ENCODE measurements around the gene CTIF.
"Not testable (repeated sequence)": the region's sequence is repeated elsewhere in the genome, so short reads cannot be mapped to it uniquely, and the experiment has no call there.

CTIF gene

DNA sequence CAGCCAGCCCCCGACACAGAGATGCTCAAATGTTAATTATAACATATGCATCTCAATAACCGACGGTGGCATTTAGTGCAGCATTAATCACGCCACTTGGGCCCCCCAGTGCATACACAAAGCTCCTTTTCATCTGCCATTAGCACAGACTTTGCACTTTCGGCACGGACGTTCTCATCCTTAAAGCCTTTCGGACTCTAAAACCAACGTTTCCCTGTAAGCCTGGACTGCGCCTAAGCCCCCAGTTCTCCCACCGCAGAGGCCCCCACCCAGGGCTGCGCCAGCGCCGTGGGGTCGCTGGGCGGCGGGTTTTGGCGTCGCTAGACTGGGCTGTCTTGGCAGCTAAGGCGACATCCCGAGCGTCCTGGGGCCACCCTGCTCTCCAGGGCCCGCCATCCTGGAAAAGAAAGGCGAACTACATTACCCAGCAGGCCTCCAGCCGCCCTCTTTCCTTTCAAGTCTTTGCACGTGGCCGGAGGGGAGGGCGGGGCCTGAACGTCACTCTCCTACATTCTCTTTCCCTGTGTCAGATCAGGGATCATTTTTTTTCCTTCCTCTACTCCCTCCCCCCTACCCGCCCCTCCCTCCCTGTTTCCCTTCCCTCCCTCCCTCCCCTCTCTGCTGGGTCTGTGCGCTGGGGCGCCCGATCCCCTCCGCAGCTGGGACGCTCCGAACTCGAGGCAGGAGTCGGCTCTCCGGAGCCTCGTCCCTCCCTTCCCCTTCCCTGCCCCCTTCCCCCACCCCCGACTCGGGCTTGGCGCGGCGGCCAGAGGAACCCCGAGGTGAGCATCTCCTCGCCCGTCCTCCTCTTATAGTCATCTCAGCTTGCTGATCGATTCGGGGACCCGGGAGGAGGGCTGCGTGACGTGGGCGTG lies at the start of gene CTIF:
Gene CTIF (plus strand): TSS at position 501 of the 875 bp plus-strand sequence. CDS start 80,535 bp downstream, outside the sequence.
- peak; percentile 98 for DNase-seq

DNA sequence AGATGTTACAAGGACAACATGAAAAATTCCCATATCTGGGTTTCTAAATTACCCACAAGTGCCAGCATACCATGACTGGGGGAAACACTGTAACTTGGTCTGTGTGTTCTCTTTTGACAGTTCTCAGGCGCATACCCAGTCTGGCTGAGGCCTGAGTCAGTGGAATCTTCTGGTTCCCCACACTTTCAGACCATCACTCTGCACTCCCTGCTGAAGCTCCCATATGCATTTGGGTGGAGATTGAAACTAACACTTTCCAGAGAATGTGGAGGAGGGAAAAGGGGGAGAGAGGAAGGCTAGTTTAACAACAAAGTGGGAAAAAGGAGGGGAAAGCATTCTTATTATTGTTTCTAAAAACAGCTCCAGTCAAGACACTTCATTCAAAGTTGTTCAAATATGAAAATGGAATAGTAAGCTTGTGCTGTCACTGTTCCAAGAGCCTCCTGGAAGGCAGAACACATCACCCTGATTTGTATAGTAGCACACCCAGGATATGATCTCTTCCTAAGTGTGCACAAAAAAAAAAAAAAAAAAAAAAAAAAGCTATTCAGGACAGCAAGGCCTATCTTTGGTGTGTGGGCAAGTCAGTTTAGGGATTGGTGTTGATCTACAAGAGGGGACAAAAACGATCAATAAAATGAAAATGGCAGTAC lies 48.1 kb upstream of the CTIF start:
- DNase-seq = no peak

DNA sequence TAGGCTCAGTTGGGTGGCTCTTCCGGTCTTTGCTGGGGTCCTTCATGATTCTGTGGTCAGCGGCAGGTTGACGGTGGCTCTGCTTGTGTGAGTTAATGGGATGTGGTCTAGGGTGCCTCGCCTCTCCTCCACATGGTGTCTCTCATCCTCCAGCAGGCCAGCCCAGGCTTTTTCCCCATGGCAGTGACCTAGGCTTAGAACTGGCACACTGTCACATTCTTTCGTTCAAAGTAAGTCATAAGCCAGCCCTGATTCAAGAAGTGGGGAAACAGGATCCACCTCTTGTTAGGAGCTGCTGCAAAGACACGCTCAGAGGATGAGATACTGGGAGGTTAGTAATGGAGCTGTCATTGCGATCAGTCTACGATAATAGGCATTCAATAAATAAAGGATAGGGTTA lies 46.0 kb upstream of the CTIF start:
- no peak for DNase-seq

DNA sequence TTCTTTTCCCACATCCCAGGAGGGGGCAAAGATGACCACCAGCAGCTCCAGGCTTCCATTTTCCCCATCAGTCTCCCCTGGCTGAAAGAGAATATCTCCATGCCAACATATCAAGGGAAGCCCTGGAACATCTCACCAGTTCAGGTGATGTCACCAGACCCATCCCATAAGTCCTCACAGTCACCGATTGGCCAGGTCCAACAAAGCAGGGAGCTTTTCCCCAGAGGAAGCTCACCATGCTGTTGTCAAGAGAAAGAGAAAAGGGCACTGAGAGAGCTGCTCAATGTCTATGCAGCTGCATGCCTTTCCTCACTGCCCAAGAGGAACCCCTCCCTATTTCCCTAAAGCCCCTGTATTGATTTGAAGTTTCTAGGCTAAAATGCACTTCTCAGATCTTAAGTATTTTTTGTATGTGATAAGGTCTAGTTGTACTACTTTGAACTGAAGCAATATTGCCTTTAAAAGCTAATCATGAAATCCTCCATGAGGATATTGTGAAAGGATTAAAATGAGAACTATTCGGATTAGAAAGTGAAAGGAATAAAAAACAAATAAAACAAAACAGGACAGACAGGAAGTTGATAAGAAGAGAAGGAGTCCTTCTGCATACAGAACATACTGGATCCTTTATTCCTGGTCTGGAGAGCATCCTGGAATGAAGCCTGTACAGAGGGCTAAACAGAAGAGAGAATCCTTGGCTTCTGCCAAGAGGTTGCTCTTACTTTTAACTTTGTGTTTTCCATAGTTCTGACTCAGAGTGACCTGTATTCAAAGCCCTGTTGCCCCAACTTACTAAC lies 45.2 kb upstream of the CTIF start:
- DNase-seq = no peak

DNA sequence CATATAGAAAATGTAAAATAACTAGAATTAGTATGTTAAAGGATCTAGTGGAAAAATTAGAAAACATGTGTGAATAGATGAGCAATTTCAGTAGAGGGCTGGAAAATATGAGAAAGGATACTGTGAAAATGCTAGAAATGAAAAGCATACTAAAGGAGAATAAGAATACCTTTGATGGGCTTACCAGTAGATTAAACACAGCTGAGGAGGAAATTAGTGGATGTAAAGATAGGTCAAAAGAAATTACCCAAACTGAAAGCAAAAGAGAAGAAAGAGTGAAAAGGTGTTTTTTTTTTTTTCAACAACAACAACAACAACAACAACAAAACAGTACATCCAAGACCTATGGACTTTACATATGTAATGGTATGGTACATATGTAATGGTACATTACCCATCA lies 41.0 kb upstream of the CTIF start:
- no peak for DNase-seq

DNA sequence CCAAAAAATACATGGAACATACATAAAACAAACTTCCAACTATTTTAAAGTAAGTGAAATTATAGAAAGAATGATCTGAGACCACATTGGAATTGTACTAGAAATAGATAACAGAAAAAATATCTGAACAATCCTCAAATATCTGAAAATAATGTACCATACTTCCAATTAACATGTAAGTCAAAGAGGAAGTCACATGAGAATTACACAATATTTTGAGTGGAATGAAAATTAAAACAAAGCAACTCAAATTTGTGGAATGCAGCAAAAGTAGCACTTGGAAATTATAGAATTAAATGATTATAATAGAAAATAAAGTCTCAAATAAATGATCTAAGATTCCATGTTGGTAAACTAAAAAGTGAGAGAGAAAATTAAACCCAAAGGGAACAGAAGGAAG lies 38.3 kb upstream of the CTIF start:
- no peak for DNase-seq

DNA sequence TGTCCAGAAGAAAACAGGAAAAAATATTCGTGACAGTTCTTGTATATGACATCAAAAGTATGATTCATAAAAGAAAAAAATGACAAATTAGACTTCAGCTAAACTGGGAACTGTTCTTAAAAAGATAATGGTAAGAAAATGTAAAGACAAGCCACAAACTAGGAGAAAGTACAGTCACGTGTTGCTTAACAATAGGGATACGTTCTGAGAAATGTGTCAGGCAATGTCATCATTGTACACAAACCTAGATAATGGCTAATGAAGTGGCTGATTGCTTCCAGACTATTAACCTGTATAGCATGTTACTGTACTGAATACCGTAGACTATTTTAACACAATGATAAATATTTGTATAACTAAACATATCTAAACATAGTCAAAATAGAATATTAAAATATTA lies 35.9 kb upstream of the CTIF start:
- no peak for DNase-seq

DNA sequence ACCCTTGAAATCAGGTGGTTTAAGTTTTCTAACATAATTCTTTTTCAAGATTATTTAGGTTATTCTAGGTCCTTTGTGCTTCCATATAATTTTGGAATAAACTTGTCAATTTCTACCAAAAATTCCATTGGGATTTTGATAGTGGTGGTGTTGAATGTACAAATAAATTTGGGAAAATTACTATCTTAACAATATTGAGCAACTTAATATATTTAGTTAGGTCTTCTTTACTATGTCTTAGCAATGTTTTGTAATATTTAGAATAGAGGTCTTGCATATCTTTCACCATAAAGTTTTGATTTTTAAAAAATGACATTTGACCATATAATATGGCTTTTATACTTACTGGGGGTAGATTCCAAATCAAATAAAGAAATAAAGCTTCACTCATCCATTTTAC lies 34.0 kb upstream of the CTIF start:
- no peak for DNase-seq

DNA sequence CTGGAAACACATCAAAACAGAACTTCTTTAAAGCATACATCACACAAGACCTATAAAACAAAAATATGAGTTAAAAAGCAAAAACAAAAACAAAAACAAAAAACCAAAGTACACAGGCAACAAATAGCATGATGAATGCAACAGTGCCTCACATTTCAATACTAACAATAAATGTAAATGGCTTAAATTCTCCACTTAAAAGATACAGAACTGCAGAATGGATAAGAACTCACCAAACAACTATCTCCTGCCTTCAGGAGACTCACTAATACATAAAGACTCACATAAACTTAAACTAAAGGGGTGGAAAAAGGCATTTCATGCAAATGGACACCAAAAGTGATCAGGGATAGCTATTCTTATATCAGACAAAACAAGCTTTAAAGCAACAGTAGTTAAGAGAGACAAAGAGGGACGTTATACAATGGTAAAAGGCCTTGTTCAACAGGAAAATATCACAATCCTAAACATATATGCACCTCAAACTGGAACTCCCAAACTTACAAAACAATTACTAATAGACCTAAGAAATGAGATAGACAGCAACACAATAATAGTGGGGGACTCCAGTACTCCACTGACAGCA lies 31.8 kb upstream of the CTIF start:
- not testable (repeated sequence) for DNase-seq

DNA sequence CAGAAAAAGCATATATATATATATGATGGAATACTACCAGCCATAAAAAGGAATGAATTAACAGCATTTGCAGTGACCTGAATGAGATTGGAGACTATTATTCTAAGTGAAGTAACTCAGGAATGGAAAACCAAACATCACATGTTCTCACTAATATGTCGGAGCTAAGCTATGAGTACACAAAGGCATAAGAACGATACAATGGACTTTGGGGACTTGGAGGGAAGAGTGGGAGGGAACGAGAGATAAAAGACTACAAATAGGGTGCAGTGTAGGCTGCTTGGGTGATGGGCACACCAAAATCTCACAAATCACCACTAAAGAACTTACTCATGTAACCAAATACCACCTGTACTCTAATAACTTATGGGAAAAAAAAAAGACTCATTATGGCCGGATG lies 26.3 kb upstream of the CTIF start:
- not testable (repeated sequence) for DNase-seq

DNA sequence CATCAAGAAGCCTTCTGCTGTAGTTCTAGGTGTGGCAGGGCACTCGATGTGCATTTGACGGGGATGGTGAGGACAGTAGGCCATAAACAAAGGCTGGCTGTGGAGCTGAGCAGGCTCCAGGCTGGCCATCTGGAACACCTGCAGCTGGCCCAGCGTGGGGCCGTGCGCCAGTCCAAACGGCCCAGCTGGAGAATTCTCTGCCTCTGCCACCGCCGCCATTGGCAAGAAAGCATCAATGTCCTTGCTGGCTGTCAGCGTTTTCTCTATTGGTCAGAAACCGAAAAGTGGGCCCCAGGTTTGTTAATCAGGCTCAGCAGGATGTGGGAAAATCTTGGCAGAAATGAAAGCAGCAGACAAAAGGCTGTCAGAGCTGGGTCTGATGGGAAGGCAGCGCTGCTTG lies 24.0 kb upstream of the CTIF start:
- DNase-seq = peak; percentile 7

DNA sequence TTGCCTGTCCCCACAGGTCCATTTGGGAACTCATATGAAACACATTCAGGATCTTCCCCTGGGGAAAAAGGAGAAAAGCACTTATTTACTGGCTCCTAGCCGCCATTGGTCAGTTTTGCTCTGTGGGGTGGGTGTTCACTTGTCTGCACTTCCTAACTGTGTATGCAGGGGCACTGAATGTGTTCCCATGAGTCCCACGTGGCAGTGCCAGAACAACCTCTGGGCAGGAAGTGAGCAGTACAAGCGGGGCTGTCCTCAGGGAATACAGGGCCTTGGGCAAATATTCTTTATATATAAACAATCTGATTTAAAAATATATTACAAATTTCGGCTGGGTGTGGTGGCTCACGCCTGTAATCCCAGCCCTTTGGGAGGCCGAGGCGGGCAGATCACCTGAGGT lies 21.8 kb upstream of the CTIF start:
- no peak for DNase-seq

DNA sequence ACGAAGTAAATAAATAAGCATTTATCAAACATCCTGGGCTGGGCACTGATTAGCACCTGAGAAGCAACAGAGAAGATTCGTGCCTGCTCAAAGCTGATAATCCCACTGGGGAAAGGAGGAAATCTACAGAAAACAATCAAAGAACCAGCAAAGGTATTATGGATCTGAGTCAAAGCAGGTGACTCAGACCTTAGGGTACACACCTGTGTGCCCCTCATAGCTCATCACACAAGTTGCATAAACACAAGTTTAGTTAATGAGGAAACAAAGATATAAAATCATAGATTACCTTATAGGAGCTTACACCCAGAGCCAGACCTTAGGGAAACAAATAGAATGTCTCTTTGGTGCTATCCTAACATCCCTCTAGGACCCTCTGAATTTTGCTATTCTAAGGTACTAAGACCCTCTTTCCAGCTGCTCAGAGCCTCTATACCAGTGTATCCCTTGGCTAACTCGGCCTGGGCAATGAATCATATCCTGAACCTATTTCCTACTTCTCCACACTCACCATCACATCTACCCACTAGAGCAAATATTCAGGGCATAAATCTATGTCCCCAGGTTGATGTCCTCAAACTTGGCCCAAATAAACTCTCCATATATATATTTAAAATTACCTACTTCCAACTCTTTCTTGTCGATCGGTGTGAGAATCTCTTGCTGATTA lies 19.3 kb upstream of the CTIF start:
- no peak for DNase-seq

DNA sequence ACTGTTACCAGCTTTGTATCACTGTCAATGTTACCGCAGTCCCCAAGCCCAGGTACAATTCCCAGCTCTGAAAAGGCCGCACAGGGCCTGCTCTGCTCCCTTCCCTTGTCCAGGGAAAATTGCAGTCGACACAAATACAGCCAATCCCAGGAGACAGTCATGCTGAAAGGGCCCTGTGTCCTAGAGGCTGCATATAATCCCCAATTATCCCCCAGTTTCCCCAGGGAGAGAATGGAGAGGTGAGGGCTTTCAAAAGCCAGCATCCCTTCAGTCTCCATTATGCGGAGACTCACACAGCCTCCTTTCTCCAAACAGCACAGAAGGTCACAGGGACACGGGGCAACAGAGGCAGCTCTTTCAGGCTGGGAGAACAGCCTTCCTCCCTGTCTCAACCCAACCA lies 17.1 kb upstream of the CTIF start:
- DNase-seq = no peak

DNA sequence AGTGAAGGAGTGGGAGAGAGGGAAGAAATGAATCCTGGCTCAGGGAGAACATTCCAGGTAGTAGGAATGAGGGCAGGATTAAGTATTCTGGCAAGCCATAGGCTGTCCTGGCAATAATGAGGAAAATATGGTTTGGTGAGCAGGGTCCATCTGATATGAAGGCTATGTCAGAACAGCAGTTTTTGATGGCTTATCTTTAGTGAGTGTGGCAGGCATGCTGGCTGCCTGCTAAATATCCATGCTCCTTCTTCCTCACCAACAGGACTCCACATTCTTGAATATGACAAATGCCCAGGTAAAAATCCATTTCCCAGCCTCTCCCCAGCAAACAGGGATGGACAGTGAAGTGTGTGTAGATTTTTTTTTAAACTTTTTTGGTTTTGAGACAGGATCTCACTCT lies 13.2 kb upstream of the CTIF start:
- no peak for DNase-seq

DNA sequence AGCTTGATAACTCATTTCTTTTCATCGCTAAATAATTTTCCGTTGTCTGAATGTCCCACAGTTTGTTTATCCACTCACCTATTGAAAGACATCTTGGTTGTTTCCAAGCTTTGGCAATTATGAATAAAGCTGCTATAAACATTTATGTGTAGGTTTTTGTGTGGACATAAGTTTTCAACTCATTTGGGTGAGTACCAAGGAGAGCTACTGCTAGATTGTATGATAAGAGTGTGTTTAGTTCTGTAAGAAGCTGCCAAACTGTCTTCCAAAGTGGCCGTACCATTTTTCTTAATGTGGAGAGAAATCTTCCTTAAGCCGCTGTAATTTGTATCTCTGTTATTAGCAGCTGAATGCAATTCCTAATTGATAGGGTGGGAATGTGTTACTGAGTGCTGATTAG lies 11.4 kb upstream of the CTIF start:
- no peak for DNase-seq

DNA sequence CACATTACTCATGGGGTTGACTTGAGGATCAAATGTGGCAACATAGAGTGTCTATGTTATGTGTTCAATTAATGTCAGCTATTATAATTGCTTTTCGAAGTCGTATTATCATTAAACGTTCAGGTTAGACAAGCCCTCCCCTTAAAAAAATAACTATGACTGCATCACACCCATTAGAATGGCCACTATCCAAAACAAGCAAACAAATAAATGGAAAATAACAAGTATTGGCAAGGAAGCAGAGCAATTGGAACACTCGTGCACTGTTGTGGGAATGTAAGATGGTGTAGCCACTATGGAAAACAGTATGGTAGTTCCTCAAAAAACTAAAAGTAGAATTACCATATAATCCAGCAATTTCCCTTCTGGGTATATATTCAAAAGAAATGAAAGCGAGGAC lies 10.0 kb upstream of the CTIF start:
- DNase-seq = no peak

DNA sequence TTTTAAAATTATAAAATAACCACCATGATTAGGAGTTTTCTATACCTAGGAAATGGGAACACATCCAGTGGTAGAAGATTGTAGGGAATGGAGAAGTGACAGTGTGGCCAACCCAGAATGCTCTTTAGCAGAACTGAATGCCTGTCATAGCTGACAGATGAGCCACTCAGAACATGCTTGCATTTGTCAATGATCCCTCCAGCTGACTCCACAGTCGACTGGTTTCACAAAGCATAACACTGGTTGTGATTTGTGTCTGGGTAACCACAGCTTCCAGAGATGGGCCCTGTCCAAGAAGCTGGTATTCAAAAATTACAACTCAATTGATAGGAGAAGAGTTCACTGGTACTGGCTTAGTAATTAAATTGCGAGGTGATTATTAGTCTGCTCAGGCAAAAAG lies 9.0 kb upstream of the CTIF start:
- no peak for DNase-seq

DNA sequence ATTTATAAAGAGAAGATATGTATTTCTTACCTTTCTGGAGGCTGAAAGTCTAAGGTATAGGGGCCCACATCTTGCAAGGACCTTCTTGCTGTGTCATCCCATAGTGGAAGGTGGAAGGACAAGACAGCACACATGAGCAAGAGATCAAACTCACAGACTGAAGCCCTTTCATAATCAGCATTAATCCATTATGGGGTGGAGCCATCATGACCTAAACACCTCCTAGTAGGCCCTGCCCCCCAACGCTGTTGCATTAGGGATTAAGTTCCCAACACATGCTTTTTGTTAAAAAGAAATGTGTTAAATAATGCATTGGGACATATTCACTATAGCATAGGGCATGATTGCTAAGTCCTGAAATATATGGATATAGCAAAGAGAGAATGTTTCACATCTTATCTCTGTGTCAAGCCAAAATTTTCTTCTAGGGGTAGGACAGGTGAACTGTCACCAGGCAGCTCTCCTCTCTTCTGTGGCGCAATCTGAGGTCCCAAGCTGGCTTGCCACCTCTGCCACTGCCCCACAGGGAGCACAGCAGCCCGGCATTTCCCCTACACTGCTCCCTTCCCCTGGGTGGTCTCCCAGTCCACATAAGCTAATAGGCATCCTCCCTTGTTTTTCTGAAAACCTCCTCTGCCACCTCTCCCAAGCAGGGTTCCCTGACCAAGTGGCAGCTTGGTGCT lies 8.3 kb upstream of the CTIF start:
- DNase-seq = no peak

DNA sequence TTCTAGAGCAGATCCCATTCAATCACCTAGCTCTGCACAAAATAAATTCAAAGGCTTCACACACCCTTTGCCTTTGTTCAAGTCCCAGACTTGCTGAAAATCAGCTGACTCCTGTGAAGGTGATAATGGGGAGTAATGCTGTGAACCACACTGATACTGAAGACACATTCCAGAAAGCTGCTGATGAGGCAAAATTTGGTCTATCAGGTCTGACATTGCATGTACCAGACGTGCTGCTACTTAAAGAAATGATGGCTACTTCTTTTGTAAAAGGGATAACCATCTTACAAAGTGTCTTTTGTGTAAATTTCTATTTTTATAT lies 7.8 kb upstream of the CTIF start:
- DNase-seq = no peak

DNA sequence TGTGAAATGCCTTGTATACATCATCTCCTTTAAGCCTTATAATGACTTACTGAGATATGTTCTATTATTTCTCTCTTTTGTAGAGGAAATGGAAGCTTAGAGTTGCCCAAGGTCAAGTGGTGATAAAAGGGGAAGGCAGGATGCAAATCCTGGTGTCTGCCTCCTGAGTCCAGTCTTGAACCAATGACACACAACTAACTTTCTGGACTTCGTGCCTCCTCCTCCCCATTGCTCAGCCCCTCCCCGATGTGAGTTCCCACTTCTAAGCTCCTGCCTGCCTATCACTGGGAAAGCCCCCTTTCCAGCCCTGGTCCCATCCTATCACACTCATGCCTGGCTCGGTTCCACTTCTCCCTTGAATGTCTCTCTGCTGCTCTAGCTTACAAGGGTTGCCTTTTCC lies 6.9 kb upstream of the CTIF start:
- DNase-seq = no peak

DNA sequence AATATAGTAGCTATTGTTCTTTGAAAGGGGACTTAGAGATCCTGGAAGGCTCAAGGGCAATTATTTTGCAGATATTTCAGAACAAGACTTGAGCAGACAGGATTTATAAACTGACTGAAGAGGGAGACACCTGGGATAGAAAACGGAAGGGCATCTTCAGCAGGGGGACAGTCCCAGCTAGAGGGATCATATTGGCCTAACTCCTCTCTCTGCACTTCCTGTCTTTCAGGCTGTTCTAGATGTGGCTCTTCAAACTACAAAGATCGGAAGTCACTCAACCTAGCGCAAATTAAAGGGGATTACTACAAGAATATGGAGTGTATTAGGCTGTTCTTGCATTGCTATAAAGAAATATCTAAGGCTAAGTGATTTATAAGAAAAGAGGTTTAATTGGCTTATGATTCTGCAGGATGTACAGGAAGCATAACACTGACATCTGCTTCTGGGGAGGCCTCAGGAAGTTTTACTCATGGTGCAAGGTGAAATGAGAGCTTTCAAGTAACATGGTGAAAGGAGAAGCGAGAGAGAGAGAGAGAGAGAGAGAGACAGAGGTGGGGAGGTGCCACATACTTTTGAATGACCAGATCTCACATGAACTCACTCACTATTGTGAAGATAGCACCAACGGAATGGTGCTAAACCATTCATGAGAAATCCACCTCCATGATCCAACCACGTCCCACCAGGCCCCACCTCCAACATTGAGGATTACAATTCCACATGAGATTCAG lies 5.3 kb upstream of the CTIF start:
- no peak for DNase-seq

All from NCI-H2171 treated with DMSO at 0.1 percent for 48 hours (cell line).